ENCODE results near the gene KLHL21. TPM values are rescaled to one million over a fixed set of nuclear protein-coding genes. Genes with fewer than 3 reads are reported as not detected.

The KLHL21 gene
- total and polyA plus RNA-seq, 9 of the 15 experiments (the other 6 are each of a cell fraction or from before 2014, with no cell fraction given), result 2.1 to 42.1 (median 17.5) TPM

DNA sequence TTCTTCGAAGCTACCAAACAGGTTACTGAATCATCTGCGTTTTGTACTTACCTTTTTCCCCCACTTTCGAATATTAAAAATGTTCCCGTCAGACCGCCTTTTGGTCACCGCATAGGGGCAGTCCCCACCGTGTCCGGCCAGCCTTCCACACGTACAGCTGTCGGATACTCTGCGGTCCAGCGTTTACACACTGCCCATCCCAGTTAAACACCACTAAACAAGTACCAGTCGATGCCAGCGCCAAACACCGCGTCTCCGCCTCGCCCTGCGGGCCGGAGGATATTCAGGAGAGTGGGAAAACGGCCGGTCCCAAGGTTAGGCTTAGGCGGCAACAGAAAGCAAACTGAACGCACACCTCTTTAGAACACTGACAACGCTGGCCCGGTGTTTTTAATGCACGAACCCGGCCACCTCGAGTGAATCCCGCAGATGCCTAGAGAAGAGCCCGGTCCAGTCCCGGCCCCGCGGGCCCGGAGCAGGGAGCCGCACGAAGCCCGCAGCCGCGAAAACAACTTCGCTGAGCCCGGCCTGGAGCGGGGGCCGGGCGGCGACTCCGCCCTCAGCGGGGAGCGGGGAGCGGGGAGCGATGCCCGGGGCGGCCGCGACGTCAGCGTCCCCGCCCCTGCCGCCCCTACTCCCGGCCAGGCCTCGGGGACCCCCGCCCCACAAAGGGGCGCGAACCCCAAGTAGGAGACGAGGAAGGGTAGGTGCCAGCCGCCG is 10.1 kb upstream of the KLHL21 start (continued):
- TF ChIP-seq SMARCE1 (IDR thresholded peaks at IDR 0.05) (0 out of 2 replicates have a peak, but pooled peaks have one; percentile 31), TEAD1 (CRISPR knock-in tag; IDR thresholded peaks at IDR 0.05) (peak in 1 of 2 experiments; percentile 57; a peak in 1 of 4 replicates), ZNF444 (CRISPR knock-in tag; IDR thresholded peaks at IDR 0.05) (no peak), NONO (IDR thresholded peaks at IDR 0.05; ENCODE audit: low read depth in 2 of 2, low read length in 1 of 2) (peak in 1 of 2 experiments; percentile 69; a peak in 1 of 4 replicates), NFATC3 (IDR thresholded peaks at IDR 0.05) (no peak), ZNF583 (CRISPR knock-in tag; IDR thresholded peaks at IDR 0.05) (no peak), HIVEP1 (CRISPR knock-in tag; IDR thresholded peaks at IDR 0.05) (no peak), GATAD2B (IDR thresholded peaks at IDR 0.05; ENCODE audit: borderline replicate concordance) (peak; percentile 86), TCF7 (IDR thresholded peaks at IDR 0.05; ENCODE audit: borderline replicate concordance) (no peak), GTF2A2 (tag; IDR thresholded peaks at IDR 0.05) (no peak), RREB1 (CRISPR knock-in tag; IDR thresholded peaks at IDR 0.05) (no peak), TAF15 (IDR thresholded peaks at IDR 0.05; ENCODE audit: low read depth, low read length) (no peak)
- TF ChIP-seq, protein P1, sequence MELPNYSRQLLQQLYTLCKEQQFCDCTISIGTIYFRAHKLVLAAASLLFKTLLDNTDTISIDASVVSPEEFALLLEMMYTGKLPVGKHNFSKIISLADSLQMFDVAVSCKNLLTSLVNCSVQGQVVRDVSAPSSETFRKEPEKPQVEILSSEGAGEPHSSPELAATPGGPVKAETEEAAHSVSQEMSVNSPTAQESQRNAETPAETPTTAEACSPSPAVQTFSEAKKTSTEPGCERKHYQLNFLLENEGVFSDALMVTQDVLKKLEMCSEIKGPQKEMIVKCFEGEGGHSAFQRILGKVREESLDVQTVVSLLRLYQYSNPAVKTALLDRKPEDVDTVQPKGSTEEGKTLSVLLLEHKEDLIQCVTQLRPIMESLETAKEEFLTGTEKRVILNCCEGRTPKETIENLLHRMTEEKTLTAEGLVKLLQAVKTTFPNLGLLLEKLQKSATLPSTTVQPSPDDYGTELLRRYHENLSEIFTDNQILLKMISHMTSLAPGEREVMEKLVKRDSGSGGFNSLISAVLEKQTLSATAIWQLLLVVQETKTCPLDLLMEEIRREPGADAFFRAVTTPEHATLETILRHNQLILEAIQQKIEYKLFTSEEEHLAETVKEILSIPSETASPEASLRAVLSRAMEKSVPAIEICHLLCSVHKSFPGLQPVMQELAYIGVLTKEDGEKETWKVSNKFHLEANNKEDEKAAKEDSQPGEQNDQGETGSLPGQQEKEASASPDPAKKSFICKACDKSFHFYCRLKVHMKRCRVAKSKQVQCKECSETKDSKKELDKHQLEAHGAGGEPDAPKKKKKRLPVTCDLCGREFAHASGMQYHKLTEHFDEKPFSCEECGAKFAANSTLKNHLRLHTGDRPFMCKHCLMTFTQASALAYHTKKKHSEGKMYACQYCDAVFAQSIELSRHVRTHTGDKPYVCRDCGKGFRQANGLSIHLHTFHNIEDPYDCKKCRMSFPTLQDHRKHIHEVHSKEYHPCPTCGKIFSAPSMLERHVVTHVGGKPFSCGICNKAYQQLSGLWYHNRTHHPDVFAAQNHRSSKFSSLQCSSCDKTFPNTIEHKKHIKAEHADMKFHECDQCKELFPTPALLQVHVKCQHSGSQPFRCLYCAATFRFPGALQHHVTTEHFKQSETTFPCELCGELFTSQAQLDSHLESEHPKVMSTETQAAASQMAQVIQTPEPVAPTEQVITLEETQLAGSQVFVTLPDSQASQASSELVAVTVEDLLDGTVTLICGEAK (IDR thresholded peaks at IDR 0.05), result peak; percentile 42
- TF ChIP-seq, protein P1 (CRISPR knock-in tag; IDR thresholded peaks at IDR 0.05), result no peak
